Spleen (tissue), 11 donors: ENCODE measurements around the gene FIBP. TPM values are rescaled to one million over a fixed set of nuclear protein-coding genes. Genes with fewer than 3 reads are reported as not detected.
"Not testable (repeated sequence)": the region's sequence is repeated elsewhere in the genome, so short reads cannot be mapped to it uniquely, and the experiment has no call there.

Experiments used
- DNase-seq: peaks from one replicate; pipeline ENCODE4 v3.0.0-alpha.2; 2020
- H3K27ac ChIP-seq, 8 donors: fragments of 200-600 bp; sonication (generic) in 7 of 8; 1 replicate in 4 of 8; 2 replicates in 4 of 8; pipeline versions ENCODE4 v1.5.0 to v1.8.0; 2016 to 2021; ENCODE audit warnings: inconsistent platforms in 4 of 8, mild to moderate bottlenecking in 4 of 8, moderate library complexity in 1 of 8
- H3K27me3 ChIP-seq, 7 donors: fragments of 200-600 bp; sonication (generic) in 6 of 7; replicated peaks in 1 of 7; 1 replicate in 4 of 7; 2 replicates in 3 of 7; pipeline versions ENCODE4 v1.5.0 to v1.8.0; 2016 to 2021; ENCODE audit warnings: inconsistent platforms in 3 of 7, mild to moderate bottlenecking in 1 of 7
- H3K36me3 ChIP-seq, 6 donors: fragments of 200-600 bp; sonication (generic) in 5 of 6; 1 replicate in 4 of 6; 2 replicates in 2 of 6; pipeline versions ENCODE4 v1.5.0 to v1.8.0; 2016 to 2021; ENCODE audit warnings: inconsistent platforms in 2 of 6
- H3K4me1 ChIP-seq, 6 donors: fragments of 200-600 bp; sonication (generic) in 5 of 6; 1 replicate in 3 of 6; 2 replicates in 3 of 6; pipeline versions ENCODE4 v1.5.0 to v1.8.0; 2016 to 2021; ENCODE audit warnings: inconsistent platforms in 3 of 6
- H3K4me3 ChIP-seq, 8 donors: fragments of 200-600 bp; sonication (generic) in 7 of 8; 1 replicate in 4 of 8; 2 replicates in 4 of 8; pipeline versions ENCODE4 v1.5.0 to v1.8.0; 2016 to 2021; ENCODE audit warnings: inconsistent platforms in 4 of 8, mild to moderate bottlenecking in 4 of 8, moderate library complexity in 2 of 8
- H3K9me3 ChIP-seq, 8 donors: fragments of 200-600 bp; sonication (generic) in 7 of 8; 1 replicate in 4 of 8; 2 replicates in 4 of 8; pipeline versions ENCODE4 v1.5.0 to v1.8.0; 2016 to 2021; ENCODE audit warnings: inconsistent platforms in 4 of 8
- POLR2A ChIP-seq, 3 donors: fragments of 450-650 bp; IDR thresholded peaks; one replicate each; pipeline ENCODE4 v1.5.1; 2017; ENCODE audit warnings: antibody characterized with exemption in 3 of 3, mild to moderate bottlenecking in 1 of 3
- POLR2AphosphoS5 ChIP-seq, 3 donors: sonication (generic); formaldehyde crosslinking; IDR thresholded peaks; one replicate each; pipeline ENCODE4 v1.5.1; 2017; ENCODE audit warnings: antibody characterized with exemption in 3 of 3
- WGBS, 5 donors: extraction: QIAGEN DNeasy Blood & Tissue Kit in 3 of 5; methylation state at CpG; one replicate each; pipeline versions ENCODE4 v1.1.5 to v1.1.7; 2013 to 2018; 5-methylcytosine and 5-hydroxymethylcytosine counted together
- intact Hi-C: fragments of 100-400 bp; cut with DNase I; formaldehyde crosslinking; loops from one replicate; pipeline ENCODE4 v1.15.0; 2023; ENCODE audit warnings: low total_unique reads
- polyA plus RNA-seq, 3 donors: library from polyadenylated mRNA; stranded (reverse); fragments of 200-250 nt; gene quantifications; one replicate each; pipeline ENCODE4 v1.2.1, GENCODE V29; 2013
- total RNA-seq, 7 donors: library from RNA; depleted of rRNA in 3 of 7; stranded (reverse); fragments of >200 nt in 3 of 7; fragmentation: NEBNext Ultra II Directional in 4 of 7; extraction: Animal tissue kit (Norgen Biotek cat#: 25700) in 4 of 7; gene quantifications; one replicate each; pipeline versions ENCODE4 v1.1.0 to v1.2.1, GENCODE V29; 2016 to 2021
- TF ChIP-seq, protein P1 (sequence below), 11 experiments: fragments of 200-600 bp in 7 of 11; fragments of 450-650 bp in 4 of 11; sonication (generic) in 4 of 11; IDR thresholded peaks in 8 of 11; conservative IDR thresholded peaks in 3 of 11; 1 replicate in 7 of 11; 2 replicates in 4 of 11; pipeline versions ENCODE4 v1.4.0 to v1.8.0; 2016 to 2021; ENCODE audit warnings: antibody characterized with exemption in 11 of 11, inconsistent platforms in 4 of 11, mild to moderate bottlenecking in 1 of 11
- donor health status: healthy with polysubstance abuse.
- donor health status: DM: no; HTN: no; CAD: no; lungs with moderate emphysema.
- donor health status: DM: no; HTN: no; CAD: no.
- donor health status: Bipolar disorder and iron deficiency.
- donor health status: healthy.
- donor health status: DM: no; HTN: no; CAD: no.
- donor health status: DM: yes; HTN: yes; CAD: no.

FIBP gene
- total and polyA plus RNA-seq, 10 donors = 52.3 to 79.0 (median 64.6) TPM

GRCh38 chr11:65892661-65893317, 4.5 kb upstream of the FIBP start:
- Histone ChIP-seq H3K4me1 (peaks cover 39 to 67% (median 55%) of the 10 kb centered on the region in 6 donors), H3K4me3 (peak overlapping the region in 6 of 8 donors; percentile 75 to 93 (median 88)), H3K9me3 (no peaks in the 10 kb centered on the region), H3K27me3 (no peaks in the 10 kb centered on the region), H3K36me3 (no peaks in the 10 kb centered on the region), H3K27ac (peak overlapping the region; percentile 92 to 99 (median 96))
- DNase-seq = peak; percentile 81
- TF ChIP-seq POLR2A (IDR thresholded peaks at IDR 0.05) (no peak), POLR2AphosphoS5 (IDR thresholded peaks at IDR 0.05) (no peak)
- TF ChIP-seq, protein P1, sequence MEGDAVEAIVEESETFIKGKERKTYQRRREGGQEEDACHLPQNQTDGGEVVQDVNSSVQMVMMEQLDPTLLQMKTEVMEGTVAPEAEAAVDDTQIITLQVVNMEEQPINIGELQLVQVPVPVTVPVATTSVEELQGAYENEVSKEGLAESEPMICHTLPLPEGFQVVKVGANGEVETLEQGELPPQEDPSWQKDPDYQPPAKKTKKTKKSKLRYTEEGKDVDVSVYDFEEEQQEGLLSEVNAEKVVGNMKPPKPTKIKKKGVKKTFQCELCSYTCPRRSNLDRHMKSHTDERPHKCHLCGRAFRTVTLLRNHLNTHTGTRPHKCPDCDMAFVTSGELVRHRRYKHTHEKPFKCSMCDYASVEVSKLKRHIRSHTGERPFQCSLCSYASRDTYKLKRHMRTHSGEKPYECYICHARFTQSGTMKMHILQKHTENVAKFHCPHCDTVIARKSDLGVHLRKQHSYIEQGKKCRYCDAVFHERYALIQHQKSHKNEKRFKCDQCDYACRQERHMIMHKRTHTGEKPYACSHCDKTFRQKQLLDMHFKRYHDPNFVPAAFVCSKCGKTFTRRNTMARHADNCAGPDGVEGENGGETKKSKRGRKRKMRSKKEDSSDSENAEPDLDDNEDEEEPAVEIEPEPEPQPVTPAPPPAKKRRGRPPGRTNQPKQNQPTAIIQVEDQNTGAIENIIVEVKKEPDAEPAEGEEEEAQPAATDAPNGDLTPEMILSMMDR (IDR thresholded peaks at IDR 0.05 in 8 of 11, conservative IDR thresholded peaks at IDR 0.05 in 3 of 11) = no peak
- 60 to 76% (median 71%) methylated on average over 10 of the region's 10 CpGs for WGBS, 5 donors
- intact Hi-C loops = no loop called here

- H3K9me3 ChIP-seq, H3K27me3 ChIP-seq, DNase-seq, intact Hi-C loops, H3K36me3 ChIP-seq: not testable (repeated sequence)
- Histone ChIP-seq H3K4me1 (peaks cover 45 to 74% (median 61%) of the 10 kb centered on the region in 6 donors), H3K27ac (peak overlapping the region; percentile 92 to 99 (median 96)), H3K4me3 (peak overlapping the region; percentile 75 to 93 (median 88))
- WGBS, 5 donors = 42 to 60% (median 53%) methylated on average over 5 of the region's 5 CpGs
Observed at GRCh38 chr11:65892137-65892540, 3.9 kb upstream of the FIBP start.

DNA sequence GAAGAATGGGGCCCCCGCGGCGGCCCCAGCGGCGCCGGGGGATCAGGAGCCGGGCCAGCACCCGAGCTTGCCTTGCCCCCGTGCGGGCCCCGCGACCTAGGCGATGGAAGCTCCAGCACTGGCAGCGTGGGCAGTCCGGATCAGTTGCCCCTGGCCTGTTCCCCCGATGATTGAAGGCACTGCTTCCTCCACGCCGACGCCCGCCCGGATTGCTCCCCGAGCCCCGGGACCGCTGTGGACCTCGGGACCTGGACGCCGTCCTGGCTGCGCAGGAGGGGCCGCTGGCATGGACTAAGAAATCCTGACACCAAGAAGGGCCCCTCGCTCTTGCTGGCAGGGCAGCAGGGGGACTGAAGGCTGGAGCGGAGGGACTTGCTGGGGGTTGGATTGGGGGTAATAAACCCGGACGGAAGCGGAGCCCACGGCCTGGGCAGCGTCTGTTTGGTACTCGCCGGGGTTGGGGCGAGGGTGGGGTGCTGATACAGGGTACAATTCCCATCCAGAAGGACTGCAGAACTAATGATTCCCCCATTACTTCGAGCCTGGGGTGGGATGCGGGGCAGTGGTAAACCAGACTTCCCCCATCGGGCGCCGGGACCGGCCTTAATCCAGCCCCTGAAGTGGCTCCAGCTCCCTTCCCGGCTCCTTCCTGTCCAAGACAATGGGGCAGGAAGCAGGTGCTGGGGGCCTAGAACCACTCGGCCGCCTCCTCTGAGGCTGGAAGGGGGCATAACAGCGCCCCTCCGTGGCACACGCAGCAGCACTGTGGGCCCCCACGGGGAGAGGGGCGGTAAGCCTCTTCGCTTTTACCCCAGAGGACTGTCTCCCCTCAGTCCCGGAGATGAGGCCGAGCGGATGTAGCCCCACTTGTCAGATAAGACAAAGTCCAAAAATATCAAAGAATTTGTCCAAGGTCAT, 3.2 kb upstream of the FIBP start:
- Histone ChIP-seq H3K27ac (peak overlapping the region; percentile 92 to 99 (median 96)), H3K9me3 (no peaks in the 10 kb centered on the region), H3K36me3 (peaks cover 0 to 9% (median 3%) of the 10 kb centered on the region in 6 donors), H3K4me3 (peak overlapping the region; percentile 75 to 93 (median 88)), H3K27me3 (no peaks in the 10 kb centered on the region), H3K4me1 (peaks cover 50 to 80% (median 66%) of the 10 kb centered on the region in 6 donors)
- WGBS, 5 donors = 1 to 3% (median 2%) methylated on average over 46 to 57 of the region's 57 CpGs
- TF ChIP-seq POLR2AphosphoS5 (IDR thresholded peaks at IDR 0.05) (peak; percentile 80 to 89 (median 83)), POLR2A (IDR thresholded peaks at IDR 0.05) (peak in 2 of 3 donors; percentile 48 to 61)
- TF ChIP-seq, protein P1 (IDR thresholded peaks at IDR 0.05 in 8 of 11, conservative IDR thresholded peaks at IDR 0.05 in 3 of 11) = peak in 8 of 11 experiments; percentile 13 to 48 (median 29)
- intact Hi-C loops = no loop called here
- peak; percentile 90 for DNase-seq

- Histone ChIP-seq H3K9me3 (no peaks in the 10 kb centered on the region), H3K36me3 (peaks cover 0 to 18% (median 8%) of the 10 kb centered on the region in 6 donors), H3K27me3 (no peaks in the 10 kb centered on the region), H3K27ac (peak within 1 kb of the TSS; percentile 92 to 99 (median 96)), H3K4me3 (peak within 1 kb of the TSS; percentile 75 to 93 (median 88)), H3K4me1 (peaks cover 50 to 89% (median 68%) of the 10 kb centered on the region in 6 donors)
- DNase-seq = peak; percentile 99
- intact Hi-C loops = no loop called here
- peak; percentile 59 to 96 (median 90) for TF ChIP-seq POLR2A (IDR thresholded peaks at IDR 0.05)
- peak; percentile 95 to 99 (median 97) for TF ChIP-seq POLR2AphosphoS5 (IDR thresholded peaks at IDR 0.05)
- TF ChIP-seq, protein P1 (IDR thresholded peaks at IDR 0.05 in 8 of 11, conservative IDR thresholded peaks at IDR 0.05 in 3 of 11) = peak in 7 of 11 experiments; percentile 7 to 39 (median 13)
- WGBS, 5 donors = 0 to 1% (median 0%) methylated on average over 24 to 94 of the region's 94 CpGs
Observed at GRCh38 chr11:65890324-65891218, 2.3 kb upstream of the FIBP start, which contains the start of gene CCDC85B. CCDC85B (plus strand) TSS chr11:65890673; CDS start chr11:65890784, 111 bp downstream.
